Suppressor macrophage (primary cell): Measurements from ENCODE around the gene AP1AR.

Experiments
- DNase-seq, 4 experiments: peaks; one replicate each; pipeline ENCODE4 v3.0.0-alpha.2; 2020 to 2022

Gene AP1AR

GRCh38 chr4:112312610-112313239 lies 81.1 kb downstream of the AP1AR start:
- DNase-seq: peak; percentile 28 to 69 (median 61)

- peak; percentile 46 to 86 (median 68) for DNase-seq
These were observed 83.9 kb downstream of the AP1AR start for GRCh38 chr4:112315446-112315845.

- peak; percentile 20 to 90 (median 72) for DNase-seq
These were observed 84.8 kb downstream of the AP1AR start for GRCh38 chr4:112316360-112316759.

DNA sequence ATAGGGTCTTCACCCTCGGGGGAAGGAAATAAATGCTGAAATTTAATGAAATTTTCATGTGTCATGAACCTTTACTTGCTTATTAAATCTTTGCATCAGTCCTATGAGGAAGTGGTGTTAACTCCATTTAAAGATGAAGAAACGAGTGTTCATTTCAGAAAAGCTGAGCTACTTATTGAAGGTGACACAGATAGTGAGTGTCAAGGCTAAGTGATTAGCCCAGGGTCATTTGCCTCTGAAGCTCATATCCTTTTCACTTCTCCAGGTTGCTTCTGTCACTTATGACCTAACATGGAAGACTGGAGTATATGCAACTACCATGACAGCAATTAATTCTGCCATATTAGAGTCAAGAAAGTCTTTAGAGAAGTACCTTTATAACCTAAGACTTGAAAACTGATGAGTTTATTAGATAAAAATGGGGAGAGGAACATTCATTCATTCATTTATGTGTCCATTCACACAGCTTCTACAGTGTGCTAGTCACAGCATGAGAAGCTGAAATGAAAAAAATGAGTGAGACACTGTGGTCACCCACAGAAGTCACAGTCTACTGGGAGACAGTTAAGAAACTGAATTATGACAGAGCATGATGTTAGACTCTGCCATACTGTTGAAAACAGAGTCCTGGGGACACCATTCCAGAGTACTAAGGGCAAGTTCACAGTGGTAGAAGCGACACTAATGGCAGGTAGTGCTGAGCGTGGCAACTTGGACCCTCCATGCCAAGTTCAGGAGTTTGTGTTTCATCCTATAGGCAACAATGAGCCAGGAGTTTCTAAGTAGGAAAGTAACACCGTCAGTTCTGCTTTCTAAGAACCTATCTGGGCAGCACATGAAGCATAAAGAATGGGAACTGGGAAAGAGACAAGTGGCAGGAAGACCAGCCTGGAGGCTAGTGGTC lies 86.9 kb downstream of the AP1AR start:
- DNase-seq: peak in 1 of 4 experiments; percentile 14
